ENCODE results near the gene DAPP1. TPM values are rescaled to one million over a fixed set of nuclear protein-coding genes. Genes with fewer than 3 reads are reported as not detected.

DAPP1 gene
- total RNA-seq, 1 donor from 2014 or later = 0.74 TPM

- no peak overlapping the region for H3K4me3 ChIP-seq
- no peak for TF ChIP-seq CTCF (IDR thresholded peaks at IDR 0.05; ENCODE audit: borderline replicate concordance)
- DNase-seq = no peak
- H3K27ac ChIP-seq (replicated peaks) = no peak overlapping the region
- no peaks in the 10 kb centered on the region for H3K27me3 ChIP-seq (ENCODE audit: low read depth)
- intact Hi-C loops (cut with micrococcal nuclease) = no loop called here
- no peaks in the 10 kb centered on the region for H3K9me3 ChIP-seq (replicated peaks)
- no peaks in the 10 kb centered on the region for H3K36me3 ChIP-seq
- H3K4me1 ChIP-seq = no peaks in the 10 kb centered on the region
Measured at GRCh38 chr4:99845179-99845578, 28.6 kb downstream of the DAPP1 start.

GRCh38 chr4:99845708-99846469 lies 29.3 kb downstream of the DAPP1 start:
- Histone ChIP-seq H3K4me3 (no peak overlapping the region), H3K27ac (replicated peaks) (no peak overlapping the region), H3K9me3 (replicated peaks) (no peaks in the 10 kb centered on the region), H3K27me3 (ENCODE audit: low read depth) (no peaks in the 10 kb centered on the region), H3K36me3 (no peaks in the 10 kb centered on the region), H3K4me1 (no peaks in the 10 kb centered on the region)
- no peak for TF ChIP-seq CTCF (IDR thresholded peaks at IDR 0.05; ENCODE audit: borderline replicate concordance)
- DNase-seq = no peak
- intact Hi-C loops (cut with micrococcal nuclease) = no loop called here

GRCh38 chr4:99846891-99847290 lies 30.3 kb downstream of the DAPP1 start:
- intact Hi-C loops (cut with micrococcal nuclease) = no loop called here
- no peak for TF ChIP-seq CTCF (IDR thresholded peaks at IDR 0.05; ENCODE audit: borderline replicate concordance)

GRCh38 chr4:99847362-99847976 lies 30.8 kb downstream of the DAPP1 start:
- no peaks in the 10 kb centered on the region for H3K4me1 ChIP-seq
- no peaks in the 10 kb centered on the region for H3K9me3 ChIP-seq (replicated peaks)
- intact Hi-C loops (cut with micrococcal nuclease) = no loop called here
- TF ChIP-seq CTCF (IDR thresholded peaks at IDR 0.05; ENCODE audit: borderline replicate concordance) = no peak
- no peaks in the 10 kb centered on the region for H3K36me3 ChIP-seq
- H3K4me3 ChIP-seq = no peak overlapping the region
- no peak for DNase-seq
- no peaks in the 10 kb centered on the region for H3K27me3 ChIP-seq (ENCODE audit: low read depth)
- no peak overlapping the region for H3K27ac ChIP-seq (replicated peaks)

More at GRCh38 chr4:99846891-99847290, 30.3 kb downstream of the DAPP1 start:
- DNase-seq = no peak
- Histone ChIP-seq H3K27me3 (ENCODE audit: low read depth) (no peaks in the 10 kb centered on the region), H3K9me3 (replicated peaks) (no peaks in the 10 kb centered on the region), H3K4me1 (no peaks in the 10 kb centered on the region), H3K27ac (replicated peaks) (no peak overlapping the region), H3K4me3 (no peak overlapping the region), H3K36me3 (no peaks in the 10 kb centered on the region)

GRCh38 chr4:99848591-99849001 lies 32.0 kb downstream of the DAPP1 start:
- no peak overlapping the region for H3K27ac ChIP-seq (replicated peaks)
- no peak for TF ChIP-seq CTCF (IDR thresholded peaks at IDR 0.05; ENCODE audit: borderline replicate concordance)

More at GRCh38 chr4:99848591-99849001, 32.0 kb downstream of the DAPP1 start:
- H3K27me3 ChIP-seq (ENCODE audit: low read depth) = no peaks in the 10 kb centered on the region
- intact Hi-C loops (cut with micrococcal nuclease) = no loop called here
- H3K36me3 ChIP-seq = no peaks in the 10 kb centered on the region
- no peak for DNase-seq
- no peak overlapping the region for H3K4me3 ChIP-seq
- H3K9me3 ChIP-seq (replicated peaks) = no peaks in the 10 kb centered on the region
- no peaks in the 10 kb centered on the region for H3K4me1 ChIP-seq

All from left ventricle myocardium inferior (tissue), 1 donor.